ENCODE measurements around the gene UBE2E2.

DNA sequence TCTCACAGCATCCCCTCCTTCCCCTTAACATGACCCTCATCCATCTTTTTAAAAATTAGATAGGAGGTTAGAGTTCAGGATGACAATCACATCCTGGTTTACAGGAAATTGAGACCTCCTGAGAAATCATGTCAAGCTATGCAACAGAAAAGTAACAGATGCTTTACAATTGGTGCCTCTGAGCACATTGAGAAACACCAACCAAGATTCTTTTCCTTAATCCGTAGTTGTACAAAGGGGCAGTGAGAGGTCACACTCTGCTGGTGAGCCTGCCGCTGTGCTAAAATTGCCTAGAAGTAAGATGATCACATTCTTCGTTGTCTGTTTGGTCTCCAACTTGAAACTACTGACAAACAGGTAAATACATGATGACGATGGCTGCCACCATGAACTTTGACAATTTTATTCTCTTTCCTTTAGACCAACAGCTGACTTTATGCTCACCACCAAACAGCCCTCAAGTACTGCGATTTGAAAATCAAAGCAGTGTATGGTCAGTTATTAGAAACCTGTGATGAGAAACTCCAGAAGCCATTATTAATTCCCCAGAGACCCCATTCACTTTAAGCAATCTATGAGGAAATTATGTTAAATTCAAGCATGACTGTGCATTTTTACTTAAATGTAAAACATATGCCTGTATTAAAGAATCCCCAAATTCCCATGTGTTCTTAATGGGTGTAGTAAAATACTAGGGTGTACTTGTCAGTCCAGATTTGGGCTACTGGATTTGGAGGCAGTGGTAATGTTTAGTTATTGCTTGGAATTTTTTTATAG lies 392.0 kb downstream of the UBE2E2 start:
- TF ChIP-seq EZH2 (IDR thresholded peaks at IDR 0.05) (no peak), EZH2phosphoT487 (IDR thresholded peaks at IDR 0.05) (no peak)
- TF ChIP-seq, protein P1, sequence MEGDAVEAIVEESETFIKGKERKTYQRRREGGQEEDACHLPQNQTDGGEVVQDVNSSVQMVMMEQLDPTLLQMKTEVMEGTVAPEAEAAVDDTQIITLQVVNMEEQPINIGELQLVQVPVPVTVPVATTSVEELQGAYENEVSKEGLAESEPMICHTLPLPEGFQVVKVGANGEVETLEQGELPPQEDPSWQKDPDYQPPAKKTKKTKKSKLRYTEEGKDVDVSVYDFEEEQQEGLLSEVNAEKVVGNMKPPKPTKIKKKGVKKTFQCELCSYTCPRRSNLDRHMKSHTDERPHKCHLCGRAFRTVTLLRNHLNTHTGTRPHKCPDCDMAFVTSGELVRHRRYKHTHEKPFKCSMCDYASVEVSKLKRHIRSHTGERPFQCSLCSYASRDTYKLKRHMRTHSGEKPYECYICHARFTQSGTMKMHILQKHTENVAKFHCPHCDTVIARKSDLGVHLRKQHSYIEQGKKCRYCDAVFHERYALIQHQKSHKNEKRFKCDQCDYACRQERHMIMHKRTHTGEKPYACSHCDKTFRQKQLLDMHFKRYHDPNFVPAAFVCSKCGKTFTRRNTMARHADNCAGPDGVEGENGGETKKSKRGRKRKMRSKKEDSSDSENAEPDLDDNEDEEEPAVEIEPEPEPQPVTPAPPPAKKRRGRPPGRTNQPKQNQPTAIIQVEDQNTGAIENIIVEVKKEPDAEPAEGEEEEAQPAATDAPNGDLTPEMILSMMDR (IDR thresholded peaks at IDR 0.05) = no peak
